T-helper 9 cell (primary cell): ENCODE measurements around the gene RHEX.
"Not testable (repeated sequence)": the region's sequence is repeated elsewhere in the genome, so short reads cannot be mapped to it uniquely, and the experiment has no call there.

Source experiments
- DNase-seq: peaks from one replicate; pipeline ENCODE4 v3.0.0-alpha.2; 2020
- total RNA-seq, 2 donors: gene quantifications; one replicate each; lab custom pipeline; 2026; lab: John Stamatoyannopoulos, UW

The RHEX gene
- 0 reads per million in 2 donors for total RNA-seq

GRCh38 chr1:206052919-206053610 is at the start of gene RHEX:
Gene RHEX, plus strand, starts transcription at chr1:206053173. Its CDS starts 44,656 bp downstream, at chr1:206097829.
- DNase-seq: not testable (repeated sequence)

- DNase-seq: no peak
Measured at GRCh38 chr1:206003854-206004800, 48.8 kb upstream of the RHEX start.

- DNase-seq: no peak
Measured at GRCh38 chr1:206004826-206005225, 48.1 kb upstream of the RHEX start.

- no peak for DNase-seq
Measured at GRCh38 chr1:206005234-206005633, 47.7 kb upstream of the RHEX start.

- DNase-seq: no peak
Measured at GRCh38 chr1:206005778-206006180, 47.2 kb upstream of the RHEX start.

GRCh38 chr1:206006946-206007345 is 46.0 kb upstream of the RHEX start:
- no peak for DNase-seq

- DNase-seq: no peak
Measured at GRCh38 chr1:206010060-206010459, 42.9 kb upstream of the RHEX start.

GRCh38 chr1:206011057-206011456 is 41.9 kb upstream of the RHEX start:
- DNase-seq: no peak

GRCh38 chr1:206012086-206012859 is 40.7 kb upstream of the RHEX start:
- DNase-seq: no peak

- no peak for DNase-seq
Measured at GRCh38 chr1:206013026-206013795, 39.8 kb upstream of the RHEX start.

- DNase-seq: no peak
Measured at GRCh38 chr1:206014601-206015000, 38.4 kb upstream of the RHEX start.

- no peak for DNase-seq
Measured at GRCh38 chr1:206015071-206015470, 37.9 kb upstream of the RHEX start.

- DNase-seq: no peak
Measured at GRCh38 chr1:206020393-206021007, 32.5 kb upstream of the RHEX start.

GRCh38 chr1:206021008-206021625 is 31.9 kb upstream of the RHEX start:
- DNase-seq: no peak

- DNase-seq: no peak
Measured at GRCh38 chr1:206021626-206022365, 31.2 kb upstream of the RHEX start.

- no peak for DNase-seq
Measured at GRCh38 chr1:206022766-206023165, 30.2 kb upstream of the RHEX start.

GRCh38 chr1:206023695-206024094 is 29.3 kb upstream of the RHEX start, which contains the start of gene CTSE:
Gene CTSE, minus strand, starts transcription at chr1:206023895. Its CDS starts 104 bp downstream, at chr1:206023791.
- no peak for DNase-seq

GRCh38 chr1:206025283-206025820 is 27.6 kb upstream of the RHEX start:
- no peak for DNase-seq

- DNase-seq: no peak
Measured at GRCh38 chr1:206029484-206029883, 23.5 kb upstream of the RHEX start.

GRCh38 chr1:206030191-206030590 is 22.8 kb upstream of the RHEX start:
- DNase-seq: no peak
